DND-41 (cell line): ENCODE results near the gene ZNF488.

Source experiments
- ATAC-seq: fragments of 200-7000 bp; cut with Tn5 transposase; 3 replicates; pipeline ENCODE4 v1.9.1; 2021; ENCODE audit warnings: low read depth; ENCODE audit not compliant: insufficient read depth
- DNase-seq: peaks from one replicate; pipeline ENCODE4 v3.0.0-alpha.2; 2020
- H2AFZ ChIP-seq: 2 replicates; pipeline ENCODE4 v1.6.0; 2012; ENCODE audit warnings: low read depth, low read length
- H3K27ac ChIP-seq: 2 replicates; pipeline ENCODE4 v1.5.1; 2012; ENCODE audit warnings: low read length, inconsistent platforms
- H3K27me3 ChIP-seq: fragments of 200-600 bp; sonication (generic); 2 replicates; pipeline ENCODE4 v1.6.0; 2012; ENCODE audit warnings: low read length, mild to moderate bottlenecking, inconsistent platforms; ENCODE audit not compliant: insufficient read depth, poor library complexity
- H3K36me3 ChIP-seq: 2 replicates; pipeline ENCODE4 v1.5.1; 2012; ENCODE audit warnings: low read length, inconsistent platforms; ENCODE audit not compliant: insufficient read depth
- H3K4me1 ChIP-seq: 2 replicates; pipeline ENCODE4 v1.5.1; 2012; ENCODE audit warnings: mild to moderate bottlenecking, low read length; ENCODE audit not compliant: insufficient read depth
- H3K4me2 ChIP-seq: 2 replicates; pipeline ENCODE4 v1.6.0; 2012; ENCODE audit warnings: mild to moderate bottlenecking, moderate library complexity, low read length, inconsistent platforms; ENCODE audit not compliant: insufficient read depth
- H3K4me3 ChIP-seq, 2 experiments: fragments of 200-600 bp in 1 of 2; shearing (Covaris generic) in 1 of 2; 2 replicates each; pipeline ENCODE4 v1.5.1; 2012 to 2016; ENCODE audit warnings: inconsistent platforms in 2 of 2, low read length in 2 of 2, mild to moderate bottlenecking in 2 of 2, low read depth in 1 of 2, moderate library complexity in 1 of 2
- H3K79me2 ChIP-seq: 2 replicates; pipeline ENCODE4 v1.6.0; 2012; ENCODE audit warnings: low read length, inconsistent platforms; ENCODE audit not compliant: insufficient read depth
- H3K9ac ChIP-seq: 2 replicates; pipeline ENCODE4 v1.6.0; 2012; ENCODE audit warnings: low read depth, mild to moderate bottlenecking, inconsistent platforms, low read length, moderate library complexity
- H3K9me3 ChIP-seq: 2 replicates; pipeline ENCODE4 v1.5.1; 2012; ENCODE audit warnings: low read length, moderate library complexity, mild to moderate bottlenecking, inconsistent platforms; ENCODE audit not compliant: insufficient read depth, severe bottlenecking
- H4K20me1 ChIP-seq: 2 replicates; pipeline ENCODE4 v1.6.0; 2012; ENCODE audit warnings: low read length; ENCODE audit not compliant: insufficient read depth
- EZH2 ChIP-seq: IDR thresholded peaks from 3 replicates; pipeline ENCODE4 v1.6.1; 2012; ENCODE audit warnings: borderline replicate concordance, low read depth, mild to moderate bottlenecking, moderate library complexity, low read length, inconsistent platforms; ENCODE audit not compliant: severe bottlenecking
- TF ChIP-seq, protein P1 (sequence below): IDR thresholded peaks from 2 replicates; pipeline ENCODE4 v1.5.1; 2012; ENCODE audit warnings: borderline replicate concordance, low read length, moderate library complexity, mild to moderate bottlenecking; ENCODE audit not compliant: poor library complexity, severe bottlenecking; ENCODE audit errors: extremely low read depth

Gene ZNF488

DNA sequence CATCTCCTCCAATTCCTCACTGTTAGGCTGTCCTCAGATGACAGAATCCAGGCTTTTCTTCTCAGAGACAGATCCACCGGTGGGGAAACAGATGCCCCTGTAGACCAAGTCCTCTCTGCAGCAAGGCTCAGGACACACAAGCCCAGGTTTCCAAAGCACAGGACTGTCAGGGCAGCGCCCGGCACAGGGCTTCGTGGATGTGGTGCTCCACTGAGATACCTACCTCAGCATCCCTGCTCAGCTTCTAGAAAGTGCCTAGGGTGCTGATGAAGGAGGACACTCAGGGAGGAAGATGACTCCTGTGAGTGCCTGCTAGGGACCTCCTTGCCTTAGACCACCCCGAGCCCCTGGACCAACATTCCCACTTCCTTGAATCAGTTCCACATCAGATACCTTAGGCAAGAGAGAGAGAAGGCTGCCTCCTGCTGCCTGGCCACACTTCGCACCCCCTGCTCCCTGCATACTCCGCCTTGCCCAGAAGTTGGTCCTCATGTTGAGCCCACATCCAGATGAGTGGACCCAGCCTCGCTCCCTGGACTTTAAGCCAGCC, 44.8 kb downstream of the ZNF488 start:
- Histone ChIP-seq H3K4me3 (no peak overlapping the region), H3K4me1 (no peaks in the 10 kb centered on the region), H2AFZ (no peak overlapping the region), H3K79me2 (no peaks in the 10 kb centered on the region), H3K9ac (no peak overlapping the region), H3K9me3 (no peaks in the 10 kb centered on the region), H3K27me3 (peaks cover 12% of the 10 kb centered on the region), H4K20me1 (peaks cover 5% of the 10 kb centered on the region; the same call in 1 of the 2 replicates), H3K27ac (no peak overlapping the region), H3K36me3 (no peaks in the 10 kb centered on the region), H3K4me2 (no peak overlapping the region)
- ATAC-seq (no peak), DNase-seq (no peak)
- TF ChIP-seq EZH2, result no peak

DNA sequence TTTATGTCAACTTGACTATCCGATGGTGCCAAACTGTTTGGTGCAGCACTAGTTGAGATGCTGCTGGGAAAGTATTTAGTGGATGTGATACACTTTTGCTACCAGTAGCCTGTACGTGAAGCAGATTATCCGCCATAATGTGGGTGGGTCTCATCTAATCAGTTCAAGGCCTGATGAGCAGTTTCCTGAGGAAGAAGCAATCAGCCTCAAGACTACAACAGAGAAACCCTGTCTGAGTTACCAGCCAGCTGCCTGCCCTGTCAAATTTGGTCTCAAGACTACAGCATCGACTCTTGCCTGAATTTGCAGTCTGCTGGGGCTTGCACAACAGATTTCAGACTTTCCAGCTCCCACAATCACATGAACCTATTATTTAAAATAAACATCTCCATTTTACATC, 46.8 kb downstream of the ZNF488 start:
- DNase-seq (no peak), ATAC-seq (no peak)
- Histone ChIP-seq H2AFZ (no peak overlapping the region), H3K27me3 (peaks cover 12% of the 10 kb centered on the region), H3K9ac (no peak overlapping the region), H3K27ac (no peak overlapping the region), H3K36me3 (no peaks in the 10 kb centered on the region), H3K4me2 (no peak overlapping the region), H4K20me1 (peaks cover 5% of the 10 kb centered on the region; the same call in 1 of the 2 replicates), H3K9me3 (no peaks in the 10 kb centered on the region), H3K79me2 (no peaks in the 10 kb centered on the region), H3K4me1 (no peaks in the 10 kb centered on the region), H3K4me3 (no peak overlapping the region)
- TF ChIP-seq, protein P1, sequence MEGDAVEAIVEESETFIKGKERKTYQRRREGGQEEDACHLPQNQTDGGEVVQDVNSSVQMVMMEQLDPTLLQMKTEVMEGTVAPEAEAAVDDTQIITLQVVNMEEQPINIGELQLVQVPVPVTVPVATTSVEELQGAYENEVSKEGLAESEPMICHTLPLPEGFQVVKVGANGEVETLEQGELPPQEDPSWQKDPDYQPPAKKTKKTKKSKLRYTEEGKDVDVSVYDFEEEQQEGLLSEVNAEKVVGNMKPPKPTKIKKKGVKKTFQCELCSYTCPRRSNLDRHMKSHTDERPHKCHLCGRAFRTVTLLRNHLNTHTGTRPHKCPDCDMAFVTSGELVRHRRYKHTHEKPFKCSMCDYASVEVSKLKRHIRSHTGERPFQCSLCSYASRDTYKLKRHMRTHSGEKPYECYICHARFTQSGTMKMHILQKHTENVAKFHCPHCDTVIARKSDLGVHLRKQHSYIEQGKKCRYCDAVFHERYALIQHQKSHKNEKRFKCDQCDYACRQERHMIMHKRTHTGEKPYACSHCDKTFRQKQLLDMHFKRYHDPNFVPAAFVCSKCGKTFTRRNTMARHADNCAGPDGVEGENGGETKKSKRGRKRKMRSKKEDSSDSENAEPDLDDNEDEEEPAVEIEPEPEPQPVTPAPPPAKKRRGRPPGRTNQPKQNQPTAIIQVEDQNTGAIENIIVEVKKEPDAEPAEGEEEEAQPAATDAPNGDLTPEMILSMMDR, result no peak
- no peak for TF ChIP-seq EZH2

DNA sequence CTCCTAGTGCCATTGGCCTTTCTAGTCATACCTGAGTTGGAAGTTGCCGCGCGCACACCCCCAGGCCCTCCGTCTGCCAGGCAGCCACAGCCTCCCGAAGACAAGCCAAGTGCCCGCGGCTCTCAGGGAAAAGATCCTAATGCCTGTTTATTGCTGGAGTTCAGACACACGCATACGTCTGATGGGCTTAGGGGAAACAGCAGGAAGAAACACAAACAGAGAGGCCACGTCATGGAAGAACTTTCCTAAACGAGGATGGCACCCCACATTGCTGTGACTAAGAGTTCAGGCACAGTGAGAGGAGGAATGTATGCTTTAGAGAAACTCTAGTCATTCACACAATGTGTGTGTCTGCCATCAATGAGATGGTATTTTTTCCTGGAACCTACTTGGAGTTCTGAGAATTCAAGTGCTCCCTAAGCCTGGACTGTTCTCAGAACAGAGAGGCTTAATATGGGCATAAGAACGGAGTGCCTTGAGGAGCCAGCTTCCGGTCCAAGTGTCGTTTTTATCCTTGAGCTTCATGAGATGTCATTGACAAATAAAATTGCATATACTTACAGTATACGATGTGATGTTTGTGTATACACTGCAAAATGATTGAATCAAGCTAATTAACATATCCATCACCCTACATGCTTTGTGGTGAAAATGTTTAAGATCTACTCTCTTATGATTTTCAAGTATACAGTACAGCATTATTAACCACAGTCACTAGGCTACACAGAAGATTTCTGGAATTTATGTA, 47.5 kb downstream of the ZNF488 start:
- Histone ChIP-seq H3K4me2 (no peak overlapping the region), H3K27me3 (peaks cover 12% of the 10 kb centered on the region), H3K36me3 (no peaks in the 10 kb centered on the region), H3K9me3 (no peaks in the 10 kb centered on the region), H3K79me2 (no peaks in the 10 kb centered on the region), H4K20me1 (peaks cover 5% of the 10 kb centered on the region; the same call in 1 of the 2 replicates), H2AFZ (no peak overlapping the region), H3K4me1 (no peaks in the 10 kb centered on the region), H3K27ac (no peak overlapping the region), H3K9ac (no peak overlapping the region), H3K4me3 (no peak overlapping the region)
- TF ChIP-seq EZH2, result no peak
- TF ChIP-seq, protein P1, result no peak
- no peak for ATAC-seq
- no peak for DNase-seq

DNA sequence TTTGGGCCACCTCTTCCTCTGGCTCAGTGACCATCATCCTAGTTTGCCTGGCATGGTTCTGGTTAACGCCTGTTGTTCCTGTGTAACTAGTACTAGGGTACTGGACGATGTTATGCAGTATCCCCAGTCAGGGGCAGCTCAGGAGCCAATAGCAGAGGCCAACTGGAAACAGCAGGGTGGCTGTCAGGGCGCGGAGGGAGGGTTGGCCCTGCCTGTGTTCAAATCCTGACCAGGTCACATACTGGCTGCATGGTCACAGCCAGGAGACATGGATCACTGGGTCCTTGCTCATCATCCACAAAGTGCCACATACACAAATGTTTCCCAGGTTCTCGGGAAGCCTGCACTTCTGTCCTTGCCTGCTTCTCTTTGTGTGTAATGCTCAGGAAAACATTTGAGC, 48.2 kb downstream of the ZNF488 start:
- H3K36me3 ChIP-seq, result no peaks in the 10 kb centered on the region
- no peak for TF ChIP-seq EZH2
- TF ChIP-seq, protein P1, result no peak
- peaks cover 12% of the 10 kb centered on the region for H3K27me3 ChIP-seq
- no peak overlapping the region for H3K4me2 ChIP-seq
- peaks cover 5% of the 10 kb centered on the region; the same call in 1 of the 2 replicates for H4K20me1 ChIP-seq
- no peak overlapping the region for H2AFZ ChIP-seq
- H3K9ac ChIP-seq, result no peak overlapping the region
- no peaks in the 10 kb centered on the region for H3K4me1 ChIP-seq
- no peak overlapping the region for H3K4me3 ChIP-seq
- no peak overlapping the region for H3K27ac ChIP-seq
- ATAC-seq, result no peak
- no peaks in the 10 kb centered on the region for H3K9me3 ChIP-seq
- no peaks in the 10 kb centered on the region for H3K79me2 ChIP-seq
- no peak for DNase-seq
